ENCODE data around the gene SLC44A1. TPM values are rescaled to one million over a fixed set of nuclear protein-coding genes. Genes with fewer than 3 reads are reported as not detected.

SLC44A1 gene
- total and polyA plus RNA-seq, 2 donors, result 11.6 to 13.8 TPM

GRCh38 chr9:105466898-105467455 is 222.5 kb downstream of the SLC44A1 start:
- H3K4me1 ChIP-seq (ENCODE audit: control insufficient read depth in 2 of 2, insufficient read depth in 2 of 2, low read length in 2 of 2), result no peaks in the 10 kb centered on the region
- no peak for DNase-seq (ENCODE audit: low read depth in 6 of 9, low spot score in 9 of 9)
- no peak overlapping the region for H3K27ac ChIP-seq (ENCODE audit: low read depth in 1 of 2, low read length in 1 of 2)
- H3K27me3 ChIP-seq (ENCODE audit: control insufficient read depth in 2 of 2, insufficient read depth in 1 of 2, low read length in 1 of 2), result no peaks in the 10 kb centered on the region
- no peaks in the 10 kb centered on the region for H3K9me3 ChIP-seq (ENCODE audit: control insufficient read depth in 2 of 2, insufficient read depth in 1 of 2, low read length in 1 of 2)
- WGBS, result 96% methylated on average over 3 of the region's 3 CpGs
- H3K4me3 ChIP-seq (ENCODE audit: low read length in 2 of 2), result no peak overlapping the region
- no peaks in the 10 kb centered on the region for H3K36me3 ChIP-seq (ENCODE audit: control insufficient read depth in 2 of 2, insufficient read depth in 2 of 2, low read length in 1 of 2)

- Histone ChIP-seq H3K9me3 (ENCODE audit: control insufficient read depth in 2 of 2, insufficient read depth in 1 of 2, low read length in 1 of 2) (no peaks in the 10 kb centered on the region), H3K27me3 (ENCODE audit: control insufficient read depth in 2 of 2, insufficient read depth in 1 of 2, low read length in 1 of 2) (no peaks in the 10 kb centered on the region), H3K36me3 (ENCODE audit: control insufficient read depth in 2 of 2, insufficient read depth in 2 of 2, low read length in 1 of 2) (no peaks in the 10 kb centered on the region), H3K27ac (ENCODE audit: low read depth in 1 of 2, low read length in 1 of 2) (no peak overlapping the region), H3K4me1 (ENCODE audit: control insufficient read depth in 2 of 2, insufficient read depth in 2 of 2, low read length in 2 of 2) (no peaks in the 10 kb centered on the region), H3K4me3 (ENCODE audit: low read length in 2 of 2) (no peak overlapping the region)
- WGBS, result 98% methylated on average over 1 of the region's 1 CpG
- DNase-seq (ENCODE audit: low read depth in 6 of 9, low spot score in 9 of 9), result no peak
Observed at GRCh38 chr9:105468875-105469274, 224.4 kb downstream of the SLC44A1 start.

GRCh38 chr9:105473221-105473620 is 228.8 kb downstream of the SLC44A1 start:
- Histone ChIP-seq H3K36me3 (ENCODE audit: control insufficient read depth in 2 of 2, insufficient read depth in 2 of 2, low read length in 1 of 2) (no peaks in the 10 kb centered on the region), H3K27me3 (ENCODE audit: control insufficient read depth in 2 of 2, insufficient read depth in 1 of 2, low read length in 1 of 2) (no peaks in the 10 kb centered on the region), H3K27ac (ENCODE audit: low read depth in 1 of 2, low read length in 1 of 2) (no peak overlapping the region), H3K4me1 (ENCODE audit: control insufficient read depth in 2 of 2, insufficient read depth in 2 of 2, low read length in 2 of 2) (no peaks in the 10 kb centered on the region), H3K4me3 (ENCODE audit: low read length in 2 of 2) (no peak overlapping the region), H3K9me3 (ENCODE audit: control insufficient read depth in 2 of 2, insufficient read depth in 1 of 2, low read length in 1 of 2) (no peaks in the 10 kb centered on the region)
- no peak for DNase-seq (ENCODE audit: low read depth in 6 of 9, low spot score in 9 of 9)
- WGBS, result 98% methylated on average over 2 of the region's 2 CpGs

GRCh38 chr9:105475302-105475701 is 230.9 kb downstream of the SLC44A1 start:
- no peaks in the 10 kb centered on the region for H3K36me3 ChIP-seq (ENCODE audit: control insufficient read depth in 2 of 2, insufficient read depth in 2 of 2, low read length in 1 of 2)
- no peaks in the 10 kb centered on the region for H3K4me1 ChIP-seq (ENCODE audit: control insufficient read depth in 2 of 2, insufficient read depth in 2 of 2, low read length in 2 of 2)
- H3K27ac ChIP-seq (ENCODE audit: low read depth in 1 of 2, low read length in 1 of 2), result no peak overlapping the region
- peak in 2 of 9 donors; percentile 1 to 8 for DNase-seq (ENCODE audit: low read depth in 6 of 9, low spot score in 9 of 9)
- no peak overlapping the region for H3K4me3 ChIP-seq (ENCODE audit: low read length in 2 of 2)
- no peaks in the 10 kb centered on the region for H3K9me3 ChIP-seq (ENCODE audit: control insufficient read depth in 2 of 2, insufficient read depth in 1 of 2, low read length in 1 of 2)
- WGBS, result 96% methylated on average over 2 of the region's 2 CpGs
- H3K27me3 ChIP-seq (ENCODE audit: control insufficient read depth in 2 of 2, insufficient read depth in 1 of 2, low read length in 1 of 2), result no peaks in the 10 kb centered on the region

DNA sequence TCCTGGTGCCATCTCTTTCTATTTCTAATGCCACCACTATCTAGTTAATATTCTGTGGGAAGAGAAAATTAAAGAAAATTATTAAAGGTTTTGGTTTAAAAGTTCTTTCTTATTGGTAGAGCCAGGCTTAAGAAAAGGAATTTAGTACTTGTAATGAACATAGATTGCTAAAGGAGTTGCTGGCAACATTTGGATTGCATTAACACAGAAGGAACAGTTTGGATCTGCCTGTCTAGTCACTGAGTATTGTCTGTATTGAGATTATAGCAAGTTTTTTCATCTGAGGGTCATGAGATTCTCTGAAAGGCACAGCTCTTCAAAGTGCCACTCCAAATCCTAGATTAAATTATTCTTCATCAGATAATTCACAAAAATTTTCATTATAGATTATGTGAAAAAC is 235.4 kb downstream of the SLC44A1 start:
- H3K27me3 ChIP-seq (ENCODE audit: control insufficient read depth in 2 of 2, insufficient read depth in 1 of 2, low read length in 1 of 2), result no peaks in the 10 kb centered on the region
- H3K4me1 ChIP-seq (ENCODE audit: control insufficient read depth in 2 of 2, insufficient read depth in 2 of 2, low read length in 2 of 2), result no peaks in the 10 kb centered on the region
- no peaks in the 10 kb centered on the region for H3K36me3 ChIP-seq (ENCODE audit: control insufficient read depth in 2 of 2, insufficient read depth in 2 of 2, low read length in 1 of 2)
- no peak for DNase-seq (ENCODE audit: low read depth in 6 of 9, low spot score in 9 of 9)
- H3K4me3 ChIP-seq (ENCODE audit: low read length in 2 of 2), result no peak overlapping the region
- H3K9me3 ChIP-seq (ENCODE audit: control insufficient read depth in 2 of 2, insufficient read depth in 1 of 2, low read length in 1 of 2), result no peaks in the 10 kb centered on the region
- H3K27ac ChIP-seq (ENCODE audit: low read depth in 1 of 2, low read length in 1 of 2), result no peak overlapping the region

GRCh38 chr9:105483618-105484017 is 239.2 kb downstream of the SLC44A1 start:
- Histone ChIP-seq H3K4me1 (ENCODE audit: control insufficient read depth in 2 of 2, insufficient read depth in 2 of 2, low read length in 2 of 2) (no peaks in the 10 kb centered on the region), H3K4me3 (ENCODE audit: low read length in 2 of 2) (no peak overlapping the region), H3K36me3 (ENCODE audit: control insufficient read depth in 2 of 2, insufficient read depth in 2 of 2, low read length in 1 of 2) (no peaks in the 10 kb centered on the region), H3K27me3 (ENCODE audit: control insufficient read depth in 2 of 2, insufficient read depth in 1 of 2, low read length in 1 of 2) (no peaks in the 10 kb centered on the region), H3K9me3 (ENCODE audit: control insufficient read depth in 2 of 2, insufficient read depth in 1 of 2, low read length in 1 of 2) (no peaks in the 10 kb centered on the region), H3K27ac (ENCODE audit: low read depth in 1 of 2, low read length in 1 of 2) (no peak overlapping the region)
- no peak for DNase-seq (ENCODE audit: low read depth in 6 of 9, low spot score in 9 of 9)

DNA sequence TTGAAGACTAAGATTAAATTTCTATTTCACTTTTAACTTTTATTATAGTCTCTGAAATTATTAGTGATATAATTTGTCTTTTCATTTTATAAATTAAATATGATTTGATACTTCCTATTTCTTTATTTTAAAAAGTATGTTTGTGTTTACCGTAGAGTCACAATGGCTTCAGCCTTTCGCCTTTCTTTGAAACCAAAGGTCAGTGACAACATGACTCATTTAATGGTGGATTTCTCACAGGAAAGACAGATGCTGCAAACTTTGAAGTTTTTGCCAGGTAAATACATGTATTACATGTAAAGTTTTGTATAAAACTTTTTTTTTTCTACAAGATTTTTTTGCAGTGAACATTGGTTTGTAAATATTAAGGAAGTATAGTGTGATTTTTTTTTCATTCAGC is 239.8 kb downstream of the SLC44A1 start:
- Histone ChIP-seq H3K36me3 (ENCODE audit: control insufficient read depth in 2 of 2, insufficient read depth in 2 of 2, low read length in 1 of 2) (no peaks in the 10 kb centered on the region), H3K9me3 (ENCODE audit: control insufficient read depth in 2 of 2, insufficient read depth in 1 of 2, low read length in 1 of 2) (no peaks in the 10 kb centered on the region), H3K4me1 (ENCODE audit: control insufficient read depth in 2 of 2, insufficient read depth in 2 of 2, low read length in 2 of 2) (no peaks in the 10 kb centered on the region), H3K27me3 (ENCODE audit: control insufficient read depth in 2 of 2, insufficient read depth in 1 of 2, low read length in 1 of 2) (no peaks in the 10 kb centered on the region), H3K4me3 (ENCODE audit: low read length in 2 of 2) (no peak overlapping the region), H3K27ac (ENCODE audit: low read depth in 1 of 2, low read length in 1 of 2) (no peak overlapping the region)
- DNase-seq (ENCODE audit: low read depth in 6 of 9, low spot score in 9 of 9), result no peak
- WGBS, result over 99% methylated on average over 2 of the region's 2 CpGs

GRCh38 chr9:105485131-105485530 is 240.7 kb downstream of the SLC44A1 start:
- Histone ChIP-seq H3K27me3 (ENCODE audit: control insufficient read depth in 2 of 2, insufficient read depth in 1 of 2, low read length in 1 of 2) (no peaks in the 10 kb centered on the region), H3K4me3 (ENCODE audit: low read length in 2 of 2) (no peak overlapping the region), H3K4me1 (ENCODE audit: control insufficient read depth in 2 of 2, insufficient read depth in 2 of 2, low read length in 2 of 2) (no peaks in the 10 kb centered on the region), H3K36me3 (ENCODE audit: control insufficient read depth in 2 of 2, insufficient read depth in 2 of 2, low read length in 1 of 2) (no peaks in the 10 kb centered on the region), H3K9me3 (ENCODE audit: control insufficient read depth in 2 of 2, insufficient read depth in 1 of 2, low read length in 1 of 2) (no peaks in the 10 kb centered on the region), H3K27ac (ENCODE audit: low read depth in 1 of 2, low read length in 1 of 2) (no peak overlapping the region)
- DNase-seq (ENCODE audit: low read depth in 6 of 9, low spot score in 9 of 9), result no peak

Measured in thymus (tissue), 11 donors.